Smooth muscle cell (in vitro differentiated cells): ENCODE measurements around the gene SLITRK2. TPM values are rescaled to one million over a fixed set of nuclear protein-coding genes. Genes with fewer than 3 reads are reported as not detected.

Experiments used
- DNase-seq: peaks from one replicate; lab custom pipeline; 2025; ENCODE audit not compliant: unreplicated experiment; lab: John Stamatoyannopoulos, UW
- H2AFZ ChIP-seq: fragments of 200-600 bp; sonication (generic); 2 replicates; pipeline ENCODE4 v1.6.0; 2016; ENCODE audit warnings: antibody characterized with exemption, low read depth, mild to moderate bottlenecking
- H3F3A ChIP-seq: fragments of 200-600 bp; sonication (generic); 2 replicates; pipeline ENCODE4 v1.6.0; 2017; ENCODE audit warnings: antibody characterized with exemption, low read depth
- H3K27ac ChIP-seq: fragments of 200-600 bp; sonication (generic); 2 replicates; pipeline ENCODE4 v1.5.1; 2016; ENCODE audit warnings: low read depth, mild to moderate bottlenecking
- H3K27me3 ChIP-seq: fragments of 200-600 bp; sonication (generic); 2 replicates; pipeline ENCODE4 v1.6.1; 2016; ENCODE audit warnings: low read depth, mild to moderate bottlenecking
- H3K36me3 ChIP-seq: fragments of 200-600 bp; sonication (generic); 2 replicates; pipeline ENCODE4 v1.5.1; 2016; ENCODE audit warnings: low read depth
- H3K4me1 ChIP-seq: fragments of 200-600 bp; sonication (generic); 2 replicates; pipeline ENCODE4 v1.5.1; 2016; ENCODE audit warnings: low read depth
- H3K4me2 ChIP-seq: fragments of 200-600 bp; sonication (generic); 2 replicates; pipeline ENCODE4 v1.6.0; 2016; ENCODE audit warnings: mild to moderate bottlenecking
- H3K4me3 ChIP-seq: fragments of 200-600 bp; sonication (generic); 2 replicates; pipeline ENCODE4 v1.5.1; 2016; ENCODE audit warnings: mild to moderate bottlenecking
- H3K79me2 ChIP-seq: fragments of 200-600 bp; sonication (generic); 2 replicates; pipeline ENCODE4 v1.6.0; 2016; ENCODE audit warnings: low read depth, mild to moderate bottlenecking
- H3K9ac ChIP-seq: fragments of 200-600 bp; sonication (generic); 2 replicates; pipeline ENCODE4 v1.6.0; 2016; ENCODE audit warnings: low read depth
- H3K9me3 ChIP-seq: fragments of 200-600 bp; sonication (generic); replicated peaks from 2 replicates; pipeline ENCODE4 v1.5.1; 2016; ENCODE audit warnings: low read depth
- H4K20me1 ChIP-seq: fragments of 200-600 bp; sonication (generic); 2 replicates; pipeline ENCODE4 v1.6.0; 2016; ENCODE audit warnings: low read depth
- WGBS: methylation state at CpG from one replicate; pipeline ENCODE4 v1.1.7; 2016; ENCODE audit warnings: low lambda C conversion rate; 5-methylcytosine and 5-hydroxymethylcytosine counted together
- polyA plus RNA-seq: library from polyadenylated mRNA; unstranded; fragments of >200 nt; fragmentation: Nextera tagmentation; extraction: Ambion mirVana; gene quantifications from 2 replicates; pipeline ENCODE4 v1.2.1, GENCODE V29; 2016
- small RNA-seq: library from RNA; depleted of rRNA; stranded (forward); fragments of <200 nt; gene quantifications from one replicate; pipeline ENCODE3, GENCODE V24; 2014
- total RNA-seq: library from RNA; depleted of rRNA; stranded (reverse); fragments of >200 nt; gene quantifications from 2 replicates; pipeline ENCODE4 v1.2.3, GENCODE V29; 2014
- TF ChIP-seq, protein P1 (sequence below): fragments of 200-600 bp; sonication (generic); IDR thresholded peaks from 2 replicates; pipeline ENCODE4 v1.5.1; 2017; ENCODE audit warnings: borderline replicate concordance, mild to moderate bottlenecking, antibody characterized with exemption; ENCODE audit not compliant: insufficient read depth, poor library complexity, severe bottlenecking

SLITRK2 gene
- total and polyA plus RNA-seq, 2 experiments from 2014 or later: 0.09 TPM; not detected in 1

GRCh38 chrX:145861818-145862217, 44.2 kb downstream of the SLITRK2 start:
- Histone ChIP-seq H4K20me1 (no peaks in the 10 kb centered on the region), H3K4me3 (no peak overlapping the region), H2AFZ (no peak overlapping the region), H3F3A (no peaks in the 10 kb centered on the region), H3K27me3 (no peaks in the 10 kb centered on the region), H3K4me1 (no peaks in the 10 kb centered on the region), H3K79me2 (no peaks in the 10 kb centered on the region), H3K9ac (no peak overlapping the region), H3K4me2 (no peak overlapping the region), H3K27ac (no peak overlapping the region), H3K36me3 (no peaks in the 10 kb centered on the region), H3K9me3 (peaks cover 7% of the 10 kb centered on the region)
- WGBS: 55% methylated on average over 3 of the region's 3 CpGs
- TF ChIP-seq, protein P1, sequence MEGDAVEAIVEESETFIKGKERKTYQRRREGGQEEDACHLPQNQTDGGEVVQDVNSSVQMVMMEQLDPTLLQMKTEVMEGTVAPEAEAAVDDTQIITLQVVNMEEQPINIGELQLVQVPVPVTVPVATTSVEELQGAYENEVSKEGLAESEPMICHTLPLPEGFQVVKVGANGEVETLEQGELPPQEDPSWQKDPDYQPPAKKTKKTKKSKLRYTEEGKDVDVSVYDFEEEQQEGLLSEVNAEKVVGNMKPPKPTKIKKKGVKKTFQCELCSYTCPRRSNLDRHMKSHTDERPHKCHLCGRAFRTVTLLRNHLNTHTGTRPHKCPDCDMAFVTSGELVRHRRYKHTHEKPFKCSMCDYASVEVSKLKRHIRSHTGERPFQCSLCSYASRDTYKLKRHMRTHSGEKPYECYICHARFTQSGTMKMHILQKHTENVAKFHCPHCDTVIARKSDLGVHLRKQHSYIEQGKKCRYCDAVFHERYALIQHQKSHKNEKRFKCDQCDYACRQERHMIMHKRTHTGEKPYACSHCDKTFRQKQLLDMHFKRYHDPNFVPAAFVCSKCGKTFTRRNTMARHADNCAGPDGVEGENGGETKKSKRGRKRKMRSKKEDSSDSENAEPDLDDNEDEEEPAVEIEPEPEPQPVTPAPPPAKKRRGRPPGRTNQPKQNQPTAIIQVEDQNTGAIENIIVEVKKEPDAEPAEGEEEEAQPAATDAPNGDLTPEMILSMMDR: no peak
- no peak for DNase-seq

DNA sequence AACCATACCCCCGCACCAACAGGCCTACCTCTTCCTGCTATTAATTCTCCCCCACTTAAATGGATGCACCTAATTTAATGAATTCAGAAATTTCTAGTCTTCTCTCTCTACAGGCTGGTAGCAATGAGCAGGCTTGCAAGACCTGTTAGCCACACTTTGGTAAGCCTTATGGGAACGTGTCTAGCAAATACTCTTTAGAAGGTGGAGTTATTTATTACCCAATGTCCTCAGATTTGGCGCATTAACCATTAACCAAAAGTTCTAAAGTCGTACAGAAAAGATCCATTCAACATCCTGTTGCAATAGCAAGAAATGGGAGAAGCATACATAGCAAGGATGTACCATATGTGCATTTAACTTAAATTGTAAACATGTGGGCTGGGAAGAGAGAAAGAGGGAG, 47.5 kb downstream of the SLITRK2 start:
- TF ChIP-seq, protein P1: no peak
- no peak overlapping the region for H3K4me2 ChIP-seq
- no peak overlapping the region for H2AFZ ChIP-seq
- no peaks in the 10 kb centered on the region for H4K20me1 ChIP-seq
- H3K79me2 ChIP-seq: no peaks in the 10 kb centered on the region
- H3K4me3 ChIP-seq: no peak overlapping the region
- H3F3A ChIP-seq: no peaks in the 10 kb centered on the region
- H3K36me3 ChIP-seq: no peaks in the 10 kb centered on the region
- H3K4me1 ChIP-seq: no peaks in the 10 kb centered on the region
- H3K9me3 ChIP-seq: peaks cover 1% of the 10 kb centered on the region
- 64% methylated on average over 4 of the region's 4 CpGs for WGBS
- H3K27ac ChIP-seq: no peak overlapping the region
- H3K9ac ChIP-seq: no peak overlapping the region
- no peak for DNase-seq
- no peaks in the 10 kb centered on the region for H3K27me3 ChIP-seq

Small RNA genes within 50 kb of the gene (small RNA-seq; reads per million reads assigned to genes)
- not detected for gene AL109653.1
